Kidney (tissue), 14 donors: Measurements from ENCODE around the gene REST. TPM values are rescaled to one million over a fixed set of nuclear protein-coding genes. Genes with fewer than 3 reads are reported as not detected.
"Not testable (repeated sequence)": the region's sequence is repeated elsewhere in the genome, so short reads cannot be mapped to it uniquely, and the experiment has no call there.

Experiments used
- DNase-seq, 5 donors: peaks; one replicate each; pipeline ENCODE4 v3.0.0-alpha.2; 2013 to 2020
- FAIRE-seq: peaks from 2 replicates; lab custom pipeline; 2012; peaks lifted over from hg19 to GRCh38; lab: Jason Lieb, UNC
- H3K27ac ChIP-seq, 2 donors: one replicate each; pipeline ENCODE4 v1.7.0; 2013; ENCODE audit warnings: low read depth in 2 of 2, low read length in 2 of 2, inconsistent platforms in 1 of 2
- H3K27me3 ChIP-seq: one replicate; pipeline ENCODE4 v1.7.1; 2013; ENCODE audit warnings: low read length, inconsistent platforms; ENCODE audit not compliant: control insufficient read depth, insufficient read depth
- H3K36me3 ChIP-seq, 3 donors: one replicate each; pipeline versions ENCODE4 v1.7.0 to v1.7.1; 2013; ENCODE audit warnings: low read length in 3 of 3, control low read depth in 1 of 3, inconsistent platforms in 1 of 3; ENCODE audit not compliant: insufficient read depth in 3 of 3, control insufficient read depth in 2 of 3
- H3K4me1 ChIP-seq, 3 donors: one replicate each; pipeline versions ENCODE4 v1.7.0 to v1.7.1; 2013; ENCODE audit warnings: low read length in 3 of 3, inconsistent platforms in 1 of 3, low read depth in 1 of 3; ENCODE audit not compliant: control insufficient read depth in 2 of 3, insufficient read depth in 2 of 3
- H3K4me3 ChIP-seq, 3 donors: one replicate each; pipeline versions ENCODE4 v1.7.0 to v1.8.1; 2013; ENCODE audit warnings: low read length in 3 of 3, control low read depth in 1 of 3, inconsistent platforms in 1 of 3
- H3K9ac ChIP-seq, 3 donors: one replicate each; pipeline versions ENCODE4 v1.7.0 to v1.7.1; 2013; ENCODE audit warnings: low read length in 3 of 3, control low read depth in 1 of 3, inconsistent platforms in 1 of 3
- H3K9me3 ChIP-seq, 3 donors: one replicate each; pipeline versions ENCODE4 v1.7.0 to v1.7.1; 2013; ENCODE audit warnings: low read length in 3 of 3, control low read depth in 1 of 3, inconsistent platforms in 1 of 3; ENCODE audit not compliant: control insufficient read depth in 2 of 3, insufficient read depth in 1 of 3
- intact Hi-C: fragments of 100-400 bp; cut with DNase I; formaldehyde crosslinking; loops from one replicate; pipeline ENCODE4 v1.11.1; 2022
- polyA plus RNA-seq: library from polyadenylated mRNA; stranded (reverse); fragments of 350-450 nt; fragmentation: Illumina TruSeq; extraction: RNeasy Lipid Tissue Mini Kit (QIAGEN cat#74804); gene quantifications from one replicate; pipeline ENCODE4 v1.2.3, GENCODE V29; 2014; ENCODE audit warnings: low read depth, low replicate concordance; ENCODE audit not compliant: insufficient read depth
- total RNA-seq: library from RNA; stranded (reverse); fragmentation: NEBNext Ultra II Directional; extraction: Animal tissue kit (Norgen Biotek cat#: 25700); gene quantifications from one replicate; pipeline ENCODE4 v1.2.1, GENCODE V29; 2021
- TF ChIP-seq, protein P1 (sequence below): IDR thresholded peaks from 3 replicates; pipeline ENCODE4 v1.5.1; 2012; ENCODE audit warnings: mild to moderate bottlenecking, moderate library complexity, borderline replicate concordance; ENCODE audit not compliant: insufficient read depth; ENCODE audit errors: extremely low read depth
- donor health status: control.
- donor health status: control.
- donor health status: control.
- donor health status: control.
- donor health status: control.
- donor health status: DM: yes; HTN: yes; CAD: no.
- donor health status: Normal renal cell carcinoma (clear cell type).

The REST gene
- total and polyA plus RNA-seq, 2 donors from 2014 or later = 5.9 to 54.7 TPM

DNA sequence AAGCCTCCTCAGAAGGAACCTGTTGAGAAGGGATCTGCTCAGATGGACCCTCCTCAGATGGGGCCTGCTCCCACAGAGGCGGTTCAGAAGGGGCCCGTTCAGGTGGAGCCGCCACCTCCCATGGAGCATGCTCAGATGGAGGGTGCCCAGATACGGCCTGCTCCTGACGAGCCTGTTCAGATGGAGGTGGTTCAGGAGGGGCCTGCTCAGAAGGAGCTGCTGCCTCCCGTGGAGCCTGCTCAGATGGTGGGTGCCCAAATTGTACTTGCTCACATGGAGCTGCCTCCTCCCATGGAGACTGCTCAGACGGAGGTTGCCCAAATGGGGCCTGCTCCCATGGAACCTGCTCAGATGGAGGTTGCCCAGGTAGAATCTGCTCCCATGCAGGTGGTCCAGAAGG is 22.9 kb downstream of the REST start:
- no peaks in the 10 kb centered on the region for H3K4me1 ChIP-seq
- H3K27me3 ChIP-seq = no peaks in the 10 kb centered on the region
- H3K9ac ChIP-seq = no peak overlapping the region
- no peak overlapping the region for H3K27ac ChIP-seq
- H3K36me3 ChIP-seq = peaks cover 7 to 16% (median 12%) of the 10 kb centered on the region in 3 donors
- intact Hi-C loops = no loop called here
- TF ChIP-seq, protein P1, sequence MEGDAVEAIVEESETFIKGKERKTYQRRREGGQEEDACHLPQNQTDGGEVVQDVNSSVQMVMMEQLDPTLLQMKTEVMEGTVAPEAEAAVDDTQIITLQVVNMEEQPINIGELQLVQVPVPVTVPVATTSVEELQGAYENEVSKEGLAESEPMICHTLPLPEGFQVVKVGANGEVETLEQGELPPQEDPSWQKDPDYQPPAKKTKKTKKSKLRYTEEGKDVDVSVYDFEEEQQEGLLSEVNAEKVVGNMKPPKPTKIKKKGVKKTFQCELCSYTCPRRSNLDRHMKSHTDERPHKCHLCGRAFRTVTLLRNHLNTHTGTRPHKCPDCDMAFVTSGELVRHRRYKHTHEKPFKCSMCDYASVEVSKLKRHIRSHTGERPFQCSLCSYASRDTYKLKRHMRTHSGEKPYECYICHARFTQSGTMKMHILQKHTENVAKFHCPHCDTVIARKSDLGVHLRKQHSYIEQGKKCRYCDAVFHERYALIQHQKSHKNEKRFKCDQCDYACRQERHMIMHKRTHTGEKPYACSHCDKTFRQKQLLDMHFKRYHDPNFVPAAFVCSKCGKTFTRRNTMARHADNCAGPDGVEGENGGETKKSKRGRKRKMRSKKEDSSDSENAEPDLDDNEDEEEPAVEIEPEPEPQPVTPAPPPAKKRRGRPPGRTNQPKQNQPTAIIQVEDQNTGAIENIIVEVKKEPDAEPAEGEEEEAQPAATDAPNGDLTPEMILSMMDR = no peak
- no peaks in the 10 kb centered on the region for H3K9me3 ChIP-seq
- DNase-seq (no peak), FAIRE-seq (no peak)
- no peak overlapping the region for H3K4me3 ChIP-seq

DNA sequence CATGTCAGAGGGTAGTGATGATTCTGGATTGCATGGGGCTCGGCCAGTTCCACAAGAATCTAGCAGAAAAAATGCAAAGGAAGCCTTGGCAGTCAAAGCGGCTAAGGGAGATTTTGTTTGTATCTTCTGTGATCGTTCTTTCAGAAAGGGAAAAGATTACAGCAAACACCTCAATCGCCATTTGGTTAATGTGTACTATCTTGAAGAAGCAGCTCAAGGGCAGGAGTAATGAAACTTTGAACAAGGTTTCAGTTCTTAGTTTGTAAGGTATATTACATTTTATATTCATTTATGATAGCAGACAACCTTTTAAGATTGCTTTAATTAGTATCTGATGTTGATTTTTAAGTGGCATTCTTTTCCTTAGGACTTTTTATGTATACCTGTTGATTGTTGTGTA is 24.2 kb downstream of the REST start:
- intact Hi-C loops = no loop called here
- Histone ChIP-seq H3K36me3 (peaks cover 7 to 16% (median 12%) of the 10 kb centered on the region in 3 donors), H3K27me3 (no peaks in the 10 kb centered on the region), H3K9ac (no peak overlapping the region), H3K4me1 (no peaks in the 10 kb centered on the region), H3K9me3 (no peaks in the 10 kb centered on the region), H3K27ac (no peak overlapping the region), H3K4me3 (no peak overlapping the region)
- DNase-seq (no peak), FAIRE-seq (no peak)
- TF ChIP-seq, protein P1 = no peak

DNA sequence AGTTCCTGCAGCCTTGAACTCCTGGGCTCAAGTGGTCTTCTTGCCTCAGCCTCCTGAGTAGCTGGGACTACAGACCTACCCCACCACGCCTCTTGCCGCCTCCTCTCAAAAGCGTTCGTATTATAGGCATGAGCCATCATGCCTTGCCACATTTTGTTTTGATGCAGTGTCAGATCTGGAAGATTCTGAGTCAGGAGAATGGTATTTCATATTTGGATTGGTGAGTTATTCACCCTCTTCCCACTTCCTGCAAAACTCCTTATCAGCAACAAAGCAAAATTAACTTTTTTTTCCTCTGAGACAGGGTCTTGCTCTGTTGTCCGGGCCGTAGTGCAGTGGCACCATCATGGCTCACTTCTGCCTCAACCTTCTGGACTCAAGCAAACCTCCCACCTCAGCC is 29.6 kb downstream of the REST start:
- Histone ChIP-seq H3K27me3 (no peaks in the 10 kb centered on the region), H3K9ac (no peak overlapping the region), H3K27ac (no peak overlapping the region), H3K4me3 (no peak overlapping the region), H3K4me1 (no peaks in the 10 kb centered on the region), H3K36me3 (peaks cover 0 to 5% (median 2%) of the 10 kb centered on the region in 3 donors), H3K9me3 (no peaks in the 10 kb centered on the region)
- intact Hi-C loops = no loop called here
- no peak for FAIRE-seq
- TF ChIP-seq, protein P1 = no peak
- DNase-seq = no peak

DNA sequence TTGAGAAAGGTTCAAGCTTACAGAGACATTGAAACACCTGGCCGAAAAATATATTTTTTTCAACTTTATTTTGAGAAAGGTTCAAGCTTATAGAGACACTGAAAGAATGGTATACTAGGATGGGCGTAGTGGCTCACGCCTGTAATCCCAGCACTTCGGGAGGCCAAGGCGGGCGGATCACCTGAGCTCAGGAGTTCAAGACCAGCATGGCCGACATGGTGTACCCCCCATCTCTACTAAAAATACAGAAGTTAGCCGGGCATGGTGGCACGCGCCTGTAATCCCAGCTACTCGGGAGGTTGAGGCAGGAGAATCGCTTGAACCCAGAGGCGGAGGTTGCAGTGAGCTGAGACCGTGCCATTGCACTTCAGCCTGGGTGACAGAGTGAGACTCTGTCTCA is 32.1 kb downstream of the REST start:
- intact Hi-C loops, DNase-seq, H3K9ac ChIP-seq, H3K36me3 ChIP-seq, H3K9me3 ChIP-seq, FAIRE-seq, H3K27me3 ChIP-seq, H3K4me1 ChIP-seq, H3K27ac ChIP-seq, H3K4me3 ChIP-seq: not testable (repeated sequence)
